Hindlimb muscle (tissue), 1 donor: ENCODE results near the gene APC2. TPM values are rescaled to one million over a fixed set of nuclear protein-coding genes. Genes with fewer than 3 reads are reported as not detected.

Experiments used
- DNase-seq: peaks from one replicate; pipeline ENCODE4 v3.0.0-alpha.2; 2013
- polyA plus RNA-seq: library from polyadenylated mRNA; unstranded; fragments of 120-200 nt; gene quantifications from one replicate; pipeline ENCODE4 v1.2.1, GENCODE V29; 2013; ENCODE audit not compliant: insufficient read length

Gene APC2
- polyA plus RNA-seq: 1.1 TPM

- no peak for DNase-seq
Measured at GRCh38 chr19:1449467-1450442, at the start of gene APC2. Gene APC2 (plus strand): TSS chr19:1450121. CDS start chr19:1453002, 2,881 bp downstream.

- no peak for DNase-seq
Measured at GRCh38 chr19:1400281-1401137, 49.4 kb upstream of the APC2 start.

- peak; percentile 53 for DNase-seq
Measured at GRCh38 chr19:1401138-1401888, 48.6 kb upstream of the APC2 start, which contains the start of gene GAMT. Gene GAMT (minus strand): TSS chr19:1401542. CDS start chr19:1401476, 66 bp downstream.

- DNase-seq: no peak
Measured at GRCh38 chr19:1401889-1402217, 48.1 kb upstream of the APC2 start.

- no peak for DNase-seq
Measured at GRCh38 chr19:1402411-1403070, 47.4 kb upstream of the APC2 start.

GRCh38 chr19:1406774-1407527, 43.0 kb upstream of the APC2 start:
- peak; percentile 99 for DNase-seq

- no peak for DNase-seq
Measured at GRCh38 chr19:1407528-1408299, 42.2 kb upstream of the APC2 start, which contains the start of gene DAZAP1. Gene DAZAP1 (plus strand): TSS chr19:1407586. CDS start chr19:1407774, 188 bp downstream.

GRCh38 chr19:1408300-1409203, 41.4 kb upstream of the APC2 start:
- peak; percentile 51 for DNase-seq

GRCh38 chr19:1409204-1410005, 40.5 kb upstream of the APC2 start:
- DNase-seq: no peak

GRCh38 chr19:1410136-1410786, 39.7 kb upstream of the APC2 start:
- DNase-seq: no peak

GRCh38 chr19:1410789-1411188, 39.1 kb upstream of the APC2 start:
- no peak for DNase-seq

- peak; percentile 53 for DNase-seq
Measured at GRCh38 chr19:1411255-1412191, 38.4 kb upstream of the APC2 start.

GRCh38 chr19:1412323-1412923, 37.5 kb upstream of the APC2 start:
- DNase-seq: no peak

- no peak for DNase-seq
Measured at GRCh38 chr19:1412995-1413800, 36.7 kb upstream of the APC2 start.
